GM12878 (cell line): ENCODE data around the gene KIF18A. TPM values are rescaled to one million over a fixed set of nuclear protein-coding genes. Genes with fewer than 3 reads are reported as not detected.

ENCODE experiments used
- ATAC-seq: fragments of 200-7000 bp; cut with Tn5 transposase; 3 replicates; pipeline ENCODE4 v1.9.1; 2020; ENCODE audit warnings: mild to moderate bottlenecking, moderate library complexity
- BruUV-seq: library from RNA; stranded (reverse); fragments of 400-500 nt; replicated peaks from 2 replicates; lab custom pipeline; 2021; lab: Mats Ljungman, UMichigan
- CTCF ChIA-PET: fragments of 300-600 bp; sonication (Branson Sonifier 250); formaldehyde crosslinking; extraction: SDS; loops from one replicate; lab custom pipeline; 2021; ENCODE audit warnings: inconsistent platforms; lab: Yijun Ruan, JAX
- POLR2A ChIA-PET: fragments of 350-600 bp; formaldehyde crosslinking; extraction: SDS; loops from one replicate; lab custom pipeline; 2021; ENCODE audit warnings: inconsistent platforms; lab: Charles Lee
- RAD21 ChIA-PET: fragments of 300-600 bp; sonication (Branson Sonifier 250); formaldehyde crosslinking; loops from one replicate; lab custom pipeline; 2023; ENCODE audit warnings: antibody characterized with exemption; ENCODE audit not compliant: unreplicated experiment; lab: Charles Lee
- SMC1A ChIA-PET: fragments of 300-600 bp; sonication (Branson Sonifier 250); formaldehyde crosslinking; loops from one replicate; lab custom pipeline; 2023; ENCODE audit not compliant: unreplicated experiment, uncharacterized antibody; lab: Charles Lee
- DNase-seq: peaks from one replicate; pipeline ENCODE4 v3.0.0-alpha.2; 2011; ENCODE audit warnings: low read depth, low spot score
- FAIRE-seq: peaks from 3 replicates; lab custom pipeline; 2011; peaks lifted over from hg19 to GRCh38; lab: Jason Lieb, UNC
- H2AFZ ChIP-seq: 2 replicates; pipeline ENCODE4 v1.6.0; 2011; ENCODE audit warnings: low read depth, low read length, control low read depth; ENCODE audit not compliant: control insufficient read depth
- H3K27ac ChIP-seq: 2 replicates; pipeline ENCODE4 v1.5.1; 2011; ENCODE audit warnings: control low read depth; ENCODE audit not compliant: control insufficient read depth, insufficient read depth
- H3K27me3 ChIP-seq, 2 experiments: replicated peaks in 1 of 2; 2 replicates each; pipeline versions ENCODE4 v1.6.0 to v1.6.1; 2011; ENCODE audit warnings: low read length in 1 of 2; ENCODE audit not compliant: control insufficient read depth in 2 of 2, insufficient read depth in 2 of 2
- H3K36me3 ChIP-seq, 2 experiments: 2 replicates each; pipeline ENCODE4 v1.5.1; 2011; ENCODE audit warnings: low read length in 1 of 2; ENCODE audit not compliant: control insufficient read depth in 2 of 2, insufficient read depth in 2 of 2
- H3K4me1 ChIP-seq: 2 replicates; pipeline ENCODE4 v1.6.1; 2011; ENCODE audit warnings: mild to moderate bottlenecking, low read length, moderate library complexity, mixed read lengths; ENCODE audit not compliant: control insufficient read depth, insufficient read depth
- H3K4me2 ChIP-seq: 2 replicates; pipeline ENCODE4 v1.6.0; 2011; ENCODE audit warnings: control low read depth; ENCODE audit not compliant: control insufficient read depth, insufficient read depth
- H3K4me3 ChIP-seq: fragments of 200-600 bp; sonication (generic); 2 replicates; pipeline ENCODE4 v1.5.1; 2016
- H3K79me2 ChIP-seq: 2 replicates; pipeline ENCODE4 v1.6.0; 2011; ENCODE audit warnings: low read length; ENCODE audit not compliant: control insufficient read depth, insufficient read depth
- H3K9ac ChIP-seq: 2 replicates; pipeline ENCODE4 v1.8.0; 2011; ENCODE audit warnings: low read length, control low read depth, mixed read lengths; ENCODE audit not compliant: control insufficient read depth, insufficient read depth
- H3K9me3 ChIP-seq: replicated peaks from 3 replicates; pipeline ENCODE4 v1.5.1; 2011; ENCODE audit warnings: mild to moderate bottlenecking, low read length; ENCODE audit not compliant: control insufficient read depth, insufficient read depth
- H4K20me1 ChIP-seq: 2 replicates; pipeline ENCODE4 v1.6.0; 2011; ENCODE audit not compliant: control insufficient read depth, insufficient read depth
- CREB1 ChIP-seq: IDR thresholded peaks from 2 replicates; pipeline ENCODE4 v1.6.1; 2012; ENCODE audit warnings: low read depth, mild to moderate bottlenecking, inconsistent platforms
- EGR1 ChIP-seq, 2 experiments: IDR thresholded peaks; 1 replicate in 1 of 2; 2 replicates in 1 of 2; pipeline ENCODE4 v1.6.1; 2011 to 2012; ENCODE audit warnings: low read depth in 2 of 2, low read length in 2 of 2, borderline replicate concordance in 1 of 2, mild to moderate bottlenecking in 1 of 2, moderate library complexity in 1 of 2
- ESRRA ChIP-seq: IDR thresholded peaks from 2 replicates; pipeline ENCODE4 v1.6.1; 2012; ENCODE audit warnings: mild to moderate bottlenecking, low read length, improper control_type of control experiment
- HDAC6 ChIP-seq: fragments of 200-600 bp; sonication (generic); IDR thresholded peaks from one replicate; pipeline ENCODE4 v1.8.0; 2017; ENCODE audit warnings: antibody characterized with exemption; ENCODE audit not compliant: unreplicated experiment
- IKZF1 ChIP-seq: fragments of 450-650 bp; conservative IDR thresholded peaks from 2 replicates; pipeline ENCODE4 v1.6.1; 2017; ENCODE audit warnings: antibody characterized with exemption, mild to moderate bottlenecking
- JUND ChIP-seq: IDR thresholded peaks from 2 replicates; pipeline ENCODE4 v1.6.1; 2012; ENCODE audit warnings: low read depth, mild to moderate bottlenecking, low read length, improper control_type of control experiment, moderate library complexity
- KAT2A ChIP-seq: conservative IDR thresholded peaks from 2 replicates; pipeline ENCODE4 v1.6.1; 2011; ENCODE audit warnings: low read depth, low read length; ENCODE audit not compliant: control insufficient read depth
- NRF1 ChIP-seq: conservative IDR thresholded peaks from 2 replicates; pipeline ENCODE4 v1.6.1; 2011; ENCODE audit warnings: mild to moderate bottlenecking, low read depth, low read length, improper control_type of control experiment
- POLR2A ChIP-seq: IDR thresholded peaks from 2 replicates; pipeline ENCODE4 v1.6.1; 2011; ENCODE audit warnings: low read depth, mild to moderate bottlenecking, low read length
- POU2F2 ChIP-seq: IDR thresholded peaks from 3 replicates; pipeline ENCODE4 v1.6.1; 2011; ENCODE audit warnings: low read depth, mild to moderate bottlenecking, low read length, borderline replicate concordance
- RAD51 ChIP-seq: fragments of 450-650 bp; IDR thresholded peaks from 2 replicates; pipeline ENCODE4 v1.6.1; 2016; ENCODE audit warnings: moderate library complexity, mild to moderate bottlenecking, inconsistent platforms
- RCOR1 ChIP-seq: conservative IDR thresholded peaks from 2 replicates; pipeline ENCODE4 v1.6.1; 2012; ENCODE audit warnings: low read depth, low read length, improper control_type of control experiment
- SIN3A ChIP-seq: IDR thresholded peaks from 2 replicates; pipeline ENCODE4 v1.6.1; 2012; ENCODE audit warnings: low read depth, low read length, improper control_type of control experiment
- TCF12 ChIP-seq: IDR thresholded peaks from 2 replicates; pipeline ENCODE4 v1.6.1; 2011; ENCODE audit warnings: low read depth, mild to moderate bottlenecking, low read length
- WGBS: methylation state at CpG from one replicate; pipeline ENCODE4 v1.1.6; 2016; ENCODE audit warnings: low lambda C conversion rate; ENCODE audit not compliant: insufficient replicate concordance, insufficient coverage; ENCODE audit errors: missing lambda C conversion rate; 5-methylcytosine and 5-hydroxymethylcytosine counted together
- in situ Hi-C: fragments of 300-500 bp; cut with MboI; formaldehyde crosslinking; loops from 9 replicates; pipeline ENCODE4 v1.14.3; 2018; ENCODE audit warnings: mixed read lengths
- intact Hi-C: fragments of 100-400 bp; cut with micrococcal nuclease; formaldehyde crosslinking; loops from one replicate; pipeline ENCODE4 v1.14.2; 2022; ENCODE audit not compliant: unreplicated experiment
- polyA plus RNA-seq, 11 experiments: library from polyadenylated mRNA; depleted of rRNA in 4 of 11; unstranded in 6 of 11; stranded (reverse) in 5 of 11; fragments of >200 nt; fragmentation: Nextera tagmentation in 4 of 11; fragmentation: Illumina TruSeq in 1 of 11; extraction: Ambion mirVana in 4 of 11; extraction: Trizol in 1 of 11; gene quantifications; 1 replicate in 1 of 11; 2 replicates in 10 of 11; pipeline versions ENCODE4 v1.2.1 to v1.2.3, GENCODE V29; 2011 to 2016; ENCODE audit warnings: inconsistent platforms in 2 of 11, missing spikeins in 2 of 11, low read depth in 1 of 11
- total RNA-seq, 4 experiments: library from RNA; depleted of rRNA in 3 of 4; stranded (reverse); fragments of >200 nt in 3 of 4; fragmentation: Illumina TruSeq in 1 of 4; extraction: Trizol in 1 of 4; gene quantifications; 2 replicates each; pipeline versions ENCODE4 v1.2.1 to v1.2.3, GENCODE V29; 2013 to 2021
- TF ChIP-seq, protein P1 (sequence below): fragments of 450-650 bp; IDR thresholded peaks from 2 replicates; pipeline ENCODE4 v1.6.1; 2016; ENCODE audit warnings: mild to moderate bottlenecking
- TF ChIP-seq, protein P2 (sequence below), 3 experiments: IDR thresholded peaks in 2 of 3; conservative IDR thresholded peaks in 1 of 3; 2 replicates each; pipeline ENCODE4 v1.5.1; 2011; ENCODE audit warnings: low read depth in 3 of 3, low read length in 3 of 3, mild to moderate bottlenecking in 3 of 3, control low read depth in 2 of 3, moderate library complexity in 2 of 3, inconsistent platforms in 1 of 3, mixed read lengths in 1 of 3; ENCODE audit not compliant: control insufficient read depth in 2 of 3, insufficient read depth in 1 of 3; ENCODE audit errors: extremely low read depth in 1 of 3

The KIF18A gene
- total and polyA plus RNA-seq, 10 of the 15 experiments (the other 5 are each of a cell fraction or from before 2014, with no cell fraction given), result 11.2 to 31.5 (median 20.4) TPM

DNA sequence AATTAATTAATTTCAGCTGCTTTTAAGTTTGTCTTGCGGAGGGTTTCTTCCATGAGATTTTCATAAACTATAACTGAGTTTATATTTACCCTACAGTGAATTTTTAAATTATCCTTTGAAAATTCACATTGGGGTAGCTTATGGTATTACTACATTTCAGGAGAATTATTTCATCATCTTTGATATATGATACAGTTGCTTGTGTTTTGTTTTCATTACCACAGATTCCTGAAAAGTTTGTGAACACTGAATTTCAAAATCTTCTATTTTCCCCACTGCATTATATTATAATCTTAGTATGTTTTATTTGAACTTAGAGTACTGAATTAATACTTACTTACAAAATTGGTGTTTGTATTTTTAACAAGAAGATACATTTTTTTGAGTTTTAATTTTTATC lies 24.6 kb upstream of the KIF18A start:
- ChIA-PET SMC1A (no interaction called here), CTCF (interaction anchor here (1.2 kb wide), 1 partner anchor 12 kb away, joined by 3 read pairs; no protein-coding TSS in a partner anchor), POLR2A (no interaction called here), RAD21 (no interaction called here)
- H3K36me3 ChIP-seq, result peaks cover 0 to 7% of the 10 kb centered on the region in 2 experiments; a peak in 2 of 4 replicates
- H3K9me3 ChIP-seq, result peaks cover 6% of the 10 kb centered on the region; the same call in 2 of the 3 replicates
- ATAC-seq (no peak), DNase-seq (no peak), FAIRE-seq (no peak)
- no peak overlapping the region for H3K4me3 ChIP-seq
- TF ChIP-seq RAD51, result no peak
- BruUV-seq, result no TSS peak
- H3K27ac ChIP-seq, result no peak overlapping the region
- intact Hi-C loops (no loop called here), in situ Hi-C loops (no loop called here)
- H4K20me1 ChIP-seq, result no peaks in the 10 kb centered on the region
- H3K9ac ChIP-seq, result no peak overlapping the region
- H3K4me2 ChIP-seq, result no peak overlapping the region
- no peaks in the 10 kb centered on the region for H3K27me3 ChIP-seq
- no peaks in the 10 kb centered on the region for H3K79me2 ChIP-seq
- H2AFZ ChIP-seq, result no peak overlapping the region
- H3K4me1 ChIP-seq, result no peaks in the 10 kb centered on the region
- 100% methylated on average over 1 of the region's 1 CpG for WGBS

DNA sequence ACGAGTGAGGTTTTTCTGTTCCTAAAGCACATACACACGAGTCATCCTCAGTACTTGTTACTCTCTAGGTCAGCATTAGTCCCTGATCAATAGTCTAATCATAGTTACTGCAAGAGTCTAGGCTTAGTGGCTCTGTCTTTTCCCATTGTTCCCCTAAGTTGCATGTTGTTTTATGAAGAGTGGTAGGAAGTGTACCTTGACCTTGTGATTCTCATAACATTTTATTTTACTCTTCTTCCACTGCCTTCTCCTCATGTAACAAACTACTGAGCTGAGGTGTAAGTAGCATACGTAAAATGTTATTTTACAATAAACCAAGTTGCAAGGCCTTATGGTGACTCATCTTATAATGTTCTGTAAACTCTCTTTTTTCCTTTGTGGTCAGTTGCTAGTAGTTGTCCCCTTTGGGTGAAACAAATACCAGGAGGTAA lies 15.2 kb upstream of the KIF18A start:
- H3K27ac ChIP-seq, result no peak overlapping the region
- 75% methylated on average over 3 of the region's 3 CpGs for WGBS
- in situ Hi-C loops (no loop called here), intact Hi-C loops (no loop called here)
- peaks cover 2% of the 10 kb centered on the region for H3K79me2 ChIP-seq
- TF ChIP-seq HDAC6, result no peak
- no peak for TF ChIP-seq CREB1
- no peak for TF ChIP-seq ESRRA
- no peak for TF ChIP-seq JUND
- TF ChIP-seq SIN3A, result no peak
- TF ChIP-seq EGR1 (IDR thresholded peaks at IDR 0.05; ENCODE audit: borderline replicate concordance in 1 of 2, low read depth in 2 of 2, low read length in 2 of 2), result no peak
- TF ChIP-seq IKZF1, result no peak
- no peak for TF ChIP-seq TCF12
- no peak for TF ChIP-seq NRF1
- TF ChIP-seq RCOR1, result no peak
- no peak for TF ChIP-seq KAT2A
- TF ChIP-seq, protein P1, sequence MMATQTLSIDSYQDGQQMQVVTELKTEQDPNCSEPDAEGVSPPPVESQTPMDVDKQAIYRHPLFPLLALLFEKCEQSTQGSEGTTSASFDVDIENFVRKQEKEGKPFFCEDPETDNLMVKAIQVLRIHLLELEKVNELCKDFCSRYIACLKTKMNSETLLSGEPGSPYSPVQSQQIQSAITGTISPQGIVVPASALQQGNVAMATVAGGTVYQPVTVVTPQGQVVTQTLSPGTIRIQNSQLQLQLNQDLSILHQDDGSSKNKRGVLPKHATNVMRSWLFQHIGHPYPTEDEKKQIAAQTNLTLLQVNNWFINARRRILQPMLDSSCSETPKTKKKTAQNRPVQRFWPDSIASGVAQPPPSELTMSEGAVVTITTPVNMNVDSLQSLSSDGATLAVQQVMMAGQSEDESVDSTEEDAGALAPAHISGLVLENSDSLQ, result no peak
- TF ChIP-seq POLR2A, result no peak
- TF ChIP-seq, protein P2, sequence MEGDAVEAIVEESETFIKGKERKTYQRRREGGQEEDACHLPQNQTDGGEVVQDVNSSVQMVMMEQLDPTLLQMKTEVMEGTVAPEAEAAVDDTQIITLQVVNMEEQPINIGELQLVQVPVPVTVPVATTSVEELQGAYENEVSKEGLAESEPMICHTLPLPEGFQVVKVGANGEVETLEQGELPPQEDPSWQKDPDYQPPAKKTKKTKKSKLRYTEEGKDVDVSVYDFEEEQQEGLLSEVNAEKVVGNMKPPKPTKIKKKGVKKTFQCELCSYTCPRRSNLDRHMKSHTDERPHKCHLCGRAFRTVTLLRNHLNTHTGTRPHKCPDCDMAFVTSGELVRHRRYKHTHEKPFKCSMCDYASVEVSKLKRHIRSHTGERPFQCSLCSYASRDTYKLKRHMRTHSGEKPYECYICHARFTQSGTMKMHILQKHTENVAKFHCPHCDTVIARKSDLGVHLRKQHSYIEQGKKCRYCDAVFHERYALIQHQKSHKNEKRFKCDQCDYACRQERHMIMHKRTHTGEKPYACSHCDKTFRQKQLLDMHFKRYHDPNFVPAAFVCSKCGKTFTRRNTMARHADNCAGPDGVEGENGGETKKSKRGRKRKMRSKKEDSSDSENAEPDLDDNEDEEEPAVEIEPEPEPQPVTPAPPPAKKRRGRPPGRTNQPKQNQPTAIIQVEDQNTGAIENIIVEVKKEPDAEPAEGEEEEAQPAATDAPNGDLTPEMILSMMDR (IDR thresholded peaks at IDR 0.05 in 2 of 3, conservative IDR thresholded peaks at IDR 0.05 in 1 of 3; ENCODE audit: control insufficient read depth in 2 of 3, extremely low read depth in 1 of 3, insufficient read depth in 1 of 3, low read depth in 3 of 3, low read length in 3 of 3), result no peak
- TF ChIP-seq POU2F2, result no peak
- H3K27me3 ChIP-seq, result no peaks in the 10 kb centered on the region
- no peak overlapping the region for H3K4me2 ChIP-seq
- no peaks in the 10 kb centered on the region for H3K4me1 ChIP-seq
- CTCF ChIA-PET, result no interaction called here
- H2AFZ ChIP-seq, result no peak overlapping the region
- no peak for FAIRE-seq
- H3K9ac ChIP-seq, result no peak overlapping the region
- no peaks in the 10 kb centered on the region for H4K20me1 ChIP-seq
- RAD21 ChIA-PET, result no interaction called here
- no peak overlapping the region for H3K4me3 ChIP-seq
- no peaks in the 10 kb centered on the region; a peak in 1 of 4 replicates for H3K36me3 ChIP-seq
- POLR2A ChIA-PET, result no interaction called here
- H3K9me3 ChIP-seq, result no peaks in the 10 kb centered on the region; the same call in 2 of the 3 replicates
- no peak for DNase-seq
- ATAC-seq, result no peak; the same call in 1 of the 3 replicates
- SMC1A ChIA-PET, result interaction anchor here (1.3 to 1.5 kb wide), 3 partner anchors 9 to 281 kb away, joined by 3 to 4 read pairs (median 3); no protein-coding TSS in a partner anchor
- no TSS peak for BruUV-seq
